ENCODE measurements around the gene STK10.

Gene STK10

GRCh38 chr5:171997011-171997410 is 191.0 kb downstream of the STK10 start:
- Histone ChIP-seq H3K27me3 (ENCODE audit: control insufficient read depth in 2 of 2, insufficient read depth in 2 of 2, low read length in 2 of 2) (no peaks in the 10 kb centered on the region), H3K4me3 (ENCODE audit: low read length in 2 of 2) (no peak overlapping the region), H3K27ac (ENCODE audit: low read depth in 2 of 2, low read length in 2 of 2) (no peak overlapping the region), H3K9ac (ENCODE audit: low read depth in 1 of 2, low read length in 2 of 2) (no peak overlapping the region), H3K36me3 (ENCODE audit: control insufficient read depth in 2 of 2, insufficient read depth in 2 of 2, low read length in 2 of 2) (peaks cover 0 to 5% of the 10 kb centered on the region in 2 donors), H3K9me3 (ENCODE audit: control insufficient read depth in 2 of 2, low read length in 2 of 2) (no peaks in the 10 kb centered on the region), H3K4me1 (ENCODE audit: control insufficient read depth in 2 of 2, insufficient read depth in 2 of 2, low read length in 2 of 2) (peaks cover 3% of the 10 kb centered on the region in 2 donors)

GRCh38 chr5:171992813-171993212 is 195.2 kb downstream of the STK10 start:
- Histone ChIP-seq H3K27me3 (ENCODE audit: control insufficient read depth in 2 of 2, insufficient read depth in 2 of 2, low read length in 2 of 2) (no peaks in the 10 kb centered on the region), H3K36me3 (ENCODE audit: control insufficient read depth in 2 of 2, insufficient read depth in 2 of 2, low read length in 2 of 2) (peaks cover 0 to 5% of the 10 kb centered on the region in 2 donors), H3K4me1 (ENCODE audit: control insufficient read depth in 2 of 2, insufficient read depth in 2 of 2, low read length in 2 of 2) (peaks cover 0 to 3% of the 10 kb centered on the region in 2 donors), H3K4me3 (ENCODE audit: low read length in 2 of 2) (no peak overlapping the region), H3K9ac (ENCODE audit: low read depth in 1 of 2, low read length in 2 of 2) (no peak overlapping the region), H3K9me3 (ENCODE audit: control insufficient read depth in 2 of 2, low read length in 2 of 2) (no peaks in the 10 kb centered on the region), H3K27ac (ENCODE audit: low read depth in 2 of 2, low read length in 2 of 2) (no peak overlapping the region)

- Histone ChIP-seq H3K27me3 (ENCODE audit: control insufficient read depth in 2 of 2, insufficient read depth in 2 of 2, low read length in 2 of 2) (no peaks in the 10 kb centered on the region), H3K4me1 (ENCODE audit: control insufficient read depth in 2 of 2, insufficient read depth in 2 of 2, low read length in 2 of 2) (peaks cover 0 to 3% of the 10 kb centered on the region in 2 donors), H3K27ac (ENCODE audit: low read depth in 2 of 2, low read length in 2 of 2) (no peak overlapping the region), H3K4me3 (ENCODE audit: low read length in 2 of 2) (no peak overlapping the region), H3K36me3 (ENCODE audit: control insufficient read depth in 2 of 2, insufficient read depth in 2 of 2, low read length in 2 of 2) (peaks cover 0 to 5% of the 10 kb centered on the region in 2 donors), H3K9me3 (ENCODE audit: control insufficient read depth in 2 of 2, low read length in 2 of 2) (no peaks in the 10 kb centered on the region), H3K9ac (ENCODE audit: low read depth in 1 of 2, low read length in 2 of 2) (no peak overlapping the region)
Observed at GRCh38 chr5:171992305-171992704, 195.7 kb downstream of the STK10 start.

Measured in mucosa of rectum (tissue), 2 donors.